Measurements from ENCODE around the gene CAVIN1.

DNA sequence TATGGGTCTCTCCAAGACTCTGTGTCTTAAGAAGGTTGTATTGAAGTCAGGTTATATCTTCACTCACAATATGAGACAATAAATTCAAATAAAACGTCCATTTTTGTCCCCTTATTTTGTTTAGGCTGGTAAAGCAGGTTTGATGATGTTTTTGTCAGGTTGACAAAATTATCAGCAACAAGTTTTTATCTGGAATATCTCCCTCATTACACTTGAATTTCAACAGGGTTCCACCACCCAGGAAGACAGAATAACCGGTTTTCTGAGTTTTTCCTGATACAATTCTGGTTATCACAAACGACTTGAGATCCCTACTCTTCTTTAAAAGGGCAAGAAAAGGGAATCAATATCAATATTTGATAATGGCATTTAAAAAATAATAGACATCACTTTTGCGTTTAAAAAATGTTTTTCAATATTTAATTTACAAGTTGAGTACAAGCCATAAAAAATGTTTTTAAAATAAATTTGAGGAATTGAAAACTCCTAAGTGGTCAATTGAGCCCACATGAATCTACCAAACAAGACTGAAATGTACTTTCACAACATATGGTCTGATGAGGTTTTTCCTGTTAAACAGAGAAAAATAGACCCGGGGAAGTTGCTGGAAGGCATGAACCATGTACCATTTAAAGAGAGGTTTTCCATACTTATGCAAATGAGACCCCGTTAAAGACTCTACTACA is 34.2 kb upstream of the CAVIN1 start:
- TF ChIP-seq EZH2 (IDR thresholded peaks at IDR 0.05): no peak
- TF ChIP-seq, protein P1, sequence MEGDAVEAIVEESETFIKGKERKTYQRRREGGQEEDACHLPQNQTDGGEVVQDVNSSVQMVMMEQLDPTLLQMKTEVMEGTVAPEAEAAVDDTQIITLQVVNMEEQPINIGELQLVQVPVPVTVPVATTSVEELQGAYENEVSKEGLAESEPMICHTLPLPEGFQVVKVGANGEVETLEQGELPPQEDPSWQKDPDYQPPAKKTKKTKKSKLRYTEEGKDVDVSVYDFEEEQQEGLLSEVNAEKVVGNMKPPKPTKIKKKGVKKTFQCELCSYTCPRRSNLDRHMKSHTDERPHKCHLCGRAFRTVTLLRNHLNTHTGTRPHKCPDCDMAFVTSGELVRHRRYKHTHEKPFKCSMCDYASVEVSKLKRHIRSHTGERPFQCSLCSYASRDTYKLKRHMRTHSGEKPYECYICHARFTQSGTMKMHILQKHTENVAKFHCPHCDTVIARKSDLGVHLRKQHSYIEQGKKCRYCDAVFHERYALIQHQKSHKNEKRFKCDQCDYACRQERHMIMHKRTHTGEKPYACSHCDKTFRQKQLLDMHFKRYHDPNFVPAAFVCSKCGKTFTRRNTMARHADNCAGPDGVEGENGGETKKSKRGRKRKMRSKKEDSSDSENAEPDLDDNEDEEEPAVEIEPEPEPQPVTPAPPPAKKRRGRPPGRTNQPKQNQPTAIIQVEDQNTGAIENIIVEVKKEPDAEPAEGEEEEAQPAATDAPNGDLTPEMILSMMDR (IDR thresholded peaks at IDR 0.05): no peak
- no peak for TF ChIP-seq EZH2phosphoT487 (IDR thresholded peaks at IDR 0.05)

All from neural progenitor cell (in vitro differentiated cells).